Fibroblast of upper back skin (primary cell): Measurements from ENCODE around the gene CCDC12.

ENCODE experiments used
- DNase-seq: peaks from one replicate; pipeline ENCODE4 v3.0.0-alpha.2; 2013

CCDC12 gene

DNA sequence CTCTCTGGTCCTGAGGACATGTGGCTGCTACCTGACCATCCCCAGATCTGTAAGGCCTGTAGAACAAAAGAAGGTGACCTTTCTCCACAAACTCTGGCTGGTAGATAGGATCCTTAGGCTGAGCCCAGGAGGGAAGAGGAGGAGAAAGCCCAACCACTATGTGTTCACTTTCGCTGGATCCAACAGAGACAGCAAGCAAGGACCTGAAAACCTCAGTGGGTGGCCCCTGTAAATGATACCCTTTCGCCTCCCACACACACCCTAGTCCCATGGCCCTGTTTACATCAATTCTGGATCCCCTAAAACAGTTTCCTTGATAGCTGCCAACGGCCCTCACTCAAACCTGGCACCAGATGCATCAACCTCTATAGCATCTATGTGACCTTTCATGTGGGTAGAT lies 22.4 kb downstream of the CCDC12 start:
- no peak for DNase-seq

DNA sequence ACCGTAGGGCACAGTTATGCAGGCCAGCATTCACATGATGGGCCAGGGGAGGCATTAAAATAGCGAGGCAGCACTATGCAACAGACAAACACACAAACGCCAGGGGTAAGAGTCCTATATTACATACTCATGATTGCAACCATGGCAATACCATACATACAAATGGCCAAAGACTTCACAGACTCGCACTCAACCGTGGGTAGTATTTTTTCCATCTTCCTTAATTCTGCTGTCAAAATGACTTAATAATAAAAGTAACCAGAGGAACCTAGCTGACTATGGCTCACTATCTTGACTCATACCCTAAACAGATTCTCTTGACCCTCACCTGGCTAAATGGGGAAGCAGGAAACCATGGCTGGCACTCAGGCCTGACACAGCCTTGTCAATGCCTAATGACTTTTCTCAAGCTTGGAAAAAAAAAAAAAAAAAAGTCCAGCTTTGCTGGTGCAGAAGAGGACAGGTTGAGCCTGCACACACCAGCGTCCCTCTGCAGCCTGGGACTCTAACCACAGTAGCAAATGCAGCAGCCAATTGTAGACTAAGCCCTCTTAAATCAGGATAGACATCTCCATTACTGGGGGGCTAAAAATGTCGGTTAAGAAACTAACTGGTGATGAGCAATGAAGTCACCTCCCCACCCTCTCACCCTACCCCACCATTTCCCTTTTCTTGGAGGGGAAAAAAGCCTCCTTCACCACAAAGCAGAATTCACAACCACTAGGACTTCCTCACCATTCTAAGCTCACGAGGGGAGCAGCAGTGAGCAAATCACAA lies 23.1 kb downstream of the CCDC12 start:
- no peak for DNase-seq

GRCh38 chr3:46952813-46953212 lies 23.7 kb downstream of the CCDC12 start:
- DNase-seq = no peak

- DNase-seq = no peak
Measured at GRCh38 chr3:46950650-46951241, 25.8 kb downstream of the CCDC12 start.

DNA sequence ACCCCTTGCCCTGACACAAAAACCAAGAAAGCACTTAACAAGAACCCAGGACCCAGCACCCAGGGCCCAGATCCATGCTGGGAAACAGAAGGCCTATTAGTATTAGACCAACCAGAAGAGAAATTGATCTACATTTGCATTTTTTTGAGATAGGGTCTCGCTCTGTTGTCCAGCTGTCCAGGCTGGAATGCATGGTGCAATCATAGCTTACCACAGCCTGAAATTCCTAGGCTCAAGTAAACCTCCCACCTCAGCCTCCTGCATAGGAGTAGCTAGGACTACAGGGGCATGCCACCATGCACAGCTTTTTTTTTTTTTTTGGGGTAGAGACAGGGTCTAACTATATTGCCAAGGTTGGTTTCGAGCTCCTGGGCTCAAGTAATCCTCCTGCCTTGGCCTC lies 26.4 kb downstream of the CCDC12 start:
- no peak for DNase-seq

GRCh38 chr3:46948830-46949671 lies 27.5 kb downstream of the CCDC12 start:
- no peak for DNase-seq

DNA sequence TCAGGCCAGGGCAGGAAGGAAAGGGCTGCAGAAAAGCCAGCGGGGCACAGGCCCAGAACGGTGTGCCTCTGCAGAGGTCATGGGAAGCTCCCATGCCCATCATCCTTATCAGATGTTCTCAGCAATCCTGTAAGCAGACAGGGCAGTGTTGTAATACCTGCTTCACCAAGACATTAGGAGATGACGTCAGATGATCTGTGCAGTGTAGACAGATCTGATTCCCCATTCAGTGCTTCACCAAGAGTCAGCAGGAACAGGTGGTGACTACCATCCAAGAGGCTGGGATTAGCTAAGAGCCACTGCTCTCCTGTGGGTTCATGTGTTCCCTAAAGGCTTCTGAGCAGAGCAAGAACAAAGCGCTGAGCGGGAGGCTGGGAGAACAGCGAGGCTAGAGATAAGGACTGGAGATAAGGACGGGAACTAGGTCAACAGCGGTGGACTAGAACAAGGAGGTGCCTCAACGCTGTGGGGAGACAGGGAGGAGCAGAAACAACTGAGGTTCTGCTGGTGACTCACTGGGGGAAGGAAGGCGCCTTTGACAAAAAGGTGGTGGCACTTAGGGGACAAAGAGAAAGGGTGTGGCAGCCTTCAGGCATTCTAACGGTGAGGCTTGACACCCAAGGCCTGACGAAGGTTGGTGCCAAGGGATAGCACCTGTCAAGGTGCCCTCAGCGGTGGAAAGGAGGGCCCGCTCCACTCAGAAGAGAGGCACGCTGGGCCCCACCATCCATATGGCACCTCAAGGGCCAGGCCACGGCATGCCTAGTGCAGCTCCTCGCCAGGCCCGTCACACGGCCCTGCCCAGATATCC lies 28.4 kb downstream of the CCDC12 start:
- DNase-seq = no peak

DNA sequence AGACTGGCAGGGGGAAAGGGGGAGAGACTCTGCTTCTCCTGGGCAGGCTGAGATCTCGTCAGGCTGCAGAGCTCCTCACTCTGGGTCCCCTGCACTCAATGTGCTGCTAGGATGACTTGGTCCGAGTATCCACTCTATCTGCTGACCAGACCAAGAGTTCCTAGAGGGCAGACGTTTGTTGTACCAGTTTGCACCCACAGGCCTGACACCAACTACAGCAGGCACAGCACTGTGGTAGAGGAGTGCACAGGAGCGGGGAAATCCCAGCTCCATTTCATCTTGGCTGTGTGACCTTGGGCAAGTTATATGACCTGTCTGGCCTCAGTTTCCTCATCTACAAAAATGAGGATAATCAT lies 29.0 kb downstream of the CCDC12 start:
- no peak for DNase-seq

DNA sequence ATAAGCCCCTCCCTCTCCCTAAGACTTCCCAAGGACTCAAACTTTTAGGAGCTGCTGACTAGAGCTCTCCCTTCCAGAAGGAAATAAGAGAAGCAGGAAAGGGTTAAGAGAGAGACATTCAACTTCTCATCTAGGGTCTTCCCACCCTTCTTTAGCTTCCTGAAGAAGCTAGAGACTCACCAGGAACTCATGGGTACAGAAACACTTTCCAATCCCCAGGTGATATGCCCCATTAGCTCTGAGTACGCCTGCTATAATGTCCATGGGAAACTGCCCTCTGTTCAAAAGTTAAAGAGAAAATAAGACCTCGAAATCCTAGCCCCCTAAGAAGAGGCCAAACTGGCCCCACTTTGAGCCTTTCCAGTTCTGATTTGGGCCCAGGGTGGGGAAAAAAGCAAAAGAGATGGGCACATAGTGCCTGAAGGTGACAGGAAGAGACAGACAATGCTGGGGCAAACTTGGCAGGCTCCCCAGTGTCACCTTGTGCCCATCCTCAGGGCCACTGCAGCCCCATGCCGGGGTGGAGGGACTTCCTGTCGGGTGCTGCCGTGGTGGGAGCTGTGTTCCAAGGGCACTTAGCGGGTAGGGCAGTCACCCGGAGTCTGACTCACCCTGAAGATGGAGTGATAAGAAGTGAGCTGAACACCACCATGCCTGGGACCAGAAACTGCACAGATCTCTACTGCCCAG lies 29.5 kb downstream of the CCDC12 start:
- DNase-seq = no peak

DNA sequence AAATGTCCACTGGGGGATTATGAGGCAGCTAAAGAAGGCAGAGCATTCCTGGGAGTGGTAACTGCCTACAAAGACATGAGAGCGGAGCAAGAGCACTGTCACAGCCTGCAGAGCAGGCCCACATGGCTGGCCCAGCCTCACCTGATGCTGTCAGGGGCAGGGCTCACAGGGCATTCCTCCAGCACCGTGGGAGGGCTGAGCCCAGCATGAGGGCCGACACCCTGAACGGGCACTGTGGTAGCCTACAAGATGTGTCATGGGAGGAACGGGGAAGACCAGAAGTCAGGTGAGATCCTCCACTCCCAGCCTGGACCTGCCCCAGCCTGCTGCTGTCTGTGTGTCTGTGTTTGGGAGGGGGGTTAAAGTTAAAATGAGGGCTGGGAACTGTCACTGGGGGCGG lies 30.1 kb downstream of the CCDC12 start:
- no peak for DNase-seq

DNA sequence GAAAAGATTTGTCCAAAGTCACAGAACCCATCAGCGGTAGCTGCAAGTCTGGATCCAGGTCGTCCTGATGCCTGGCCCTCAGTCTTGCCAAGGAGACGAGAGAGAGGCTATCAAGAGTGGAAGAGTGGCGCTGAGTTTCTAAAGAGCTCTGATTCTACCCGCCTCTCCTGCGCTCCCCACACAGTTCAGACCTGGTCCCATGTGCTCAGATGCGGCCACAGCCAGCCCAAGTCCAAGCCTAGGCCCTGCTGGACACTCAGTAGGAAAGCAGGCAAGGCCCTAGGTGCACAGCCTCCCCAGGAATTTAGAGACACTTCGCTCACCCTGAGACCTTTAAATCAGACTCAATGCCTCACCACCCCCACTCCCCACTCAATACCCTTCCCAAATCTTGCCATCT lies 32.4 kb downstream of the CCDC12 start:
- DNase-seq = no peak

DNA sequence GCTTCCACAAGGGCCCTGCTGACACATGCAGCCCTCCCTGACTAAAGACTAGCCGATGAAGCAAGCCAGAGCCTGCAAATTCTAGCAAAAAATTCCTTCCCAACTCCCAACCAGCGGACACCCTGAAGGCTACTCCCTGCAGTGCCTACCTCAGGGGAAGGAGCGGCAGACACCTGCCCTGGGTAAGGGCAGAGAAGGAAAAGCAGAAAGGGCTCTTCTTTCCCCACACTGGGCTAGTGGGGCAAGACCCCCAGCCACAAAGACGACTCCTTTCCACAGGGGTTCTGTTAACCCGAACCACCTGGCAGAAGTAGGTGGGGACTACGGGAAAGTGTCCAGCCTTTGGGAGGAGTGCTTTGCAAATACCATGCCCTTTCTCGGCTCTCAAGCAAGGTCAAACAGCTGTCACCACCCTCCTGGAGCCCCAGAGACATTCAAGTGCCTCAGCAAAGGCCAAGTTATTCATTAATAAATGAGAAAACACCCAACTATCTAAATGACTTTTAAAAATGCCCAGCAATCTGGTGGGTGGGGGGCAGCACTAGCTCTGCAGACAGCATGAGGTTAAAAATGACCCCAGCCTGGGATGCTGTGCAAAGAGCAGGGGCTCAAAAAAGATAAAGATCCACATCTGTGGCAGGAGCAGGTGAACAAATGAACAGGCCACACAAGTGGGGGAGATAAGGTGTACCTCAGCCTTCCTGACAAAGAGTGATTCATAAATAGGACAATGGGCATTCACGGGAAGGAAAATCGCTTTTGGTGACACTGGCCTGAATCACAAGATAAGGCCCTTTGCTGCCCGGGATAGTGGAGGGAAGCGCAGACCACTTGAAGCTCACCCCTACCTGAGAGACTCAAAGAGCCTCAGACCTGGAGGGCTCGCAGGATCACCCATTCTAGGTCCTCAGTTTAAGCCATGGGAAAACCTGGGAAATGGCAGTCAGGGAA lies 33.0 kb downstream of the CCDC12 start:
- DNase-seq = no peak

GRCh38 chr3:46942481-46943236 lies 33.9 kb downstream of the CCDC12 start:
- DNase-seq = no peak

DNA sequence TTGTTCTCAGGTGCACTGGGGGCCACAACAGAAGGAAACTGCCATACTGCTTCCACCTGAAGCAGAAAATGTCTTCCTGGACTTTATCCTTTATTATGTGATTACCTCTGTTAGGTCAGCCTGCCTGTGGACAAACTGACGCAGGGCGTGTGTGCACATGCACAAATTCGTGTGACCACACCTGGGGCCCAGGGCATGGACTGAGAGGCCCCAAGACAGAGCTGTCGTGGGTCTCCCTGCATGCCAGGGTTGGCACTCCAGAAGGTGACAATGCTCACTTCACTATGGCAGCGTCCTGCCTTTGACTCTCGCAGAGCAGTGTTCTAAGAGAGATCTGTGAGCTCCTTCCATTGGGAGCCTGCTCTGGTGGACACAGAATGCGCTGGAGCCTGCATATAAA lies 34.5 kb downstream of the CCDC12 start:
- DNase-seq = no peak

- DNase-seq = no peak
Measured at GRCh38 chr3:46939578-46940445, 36.7 kb downstream of the CCDC12 start.

DNA sequence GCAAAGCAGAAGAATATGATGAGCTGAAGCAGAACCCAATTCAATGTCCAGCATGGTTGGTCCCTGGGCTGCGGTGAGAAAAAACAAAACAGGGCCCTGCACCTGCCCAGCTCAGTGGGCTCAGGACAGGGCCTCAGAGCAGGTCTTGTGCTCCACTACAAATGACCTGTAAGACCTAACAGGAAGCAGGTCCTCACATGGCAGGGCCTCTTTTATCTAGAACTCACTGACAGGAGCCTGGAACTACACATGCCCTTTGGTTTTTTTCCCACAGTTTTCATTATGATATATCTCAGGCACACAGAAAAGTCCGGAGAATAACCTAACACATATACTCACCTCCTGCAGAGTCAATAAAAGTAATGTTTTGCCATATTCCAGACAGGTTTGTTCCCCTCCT lies 38.4 kb downstream of the CCDC12 start:
- DNase-seq = no peak

DNA sequence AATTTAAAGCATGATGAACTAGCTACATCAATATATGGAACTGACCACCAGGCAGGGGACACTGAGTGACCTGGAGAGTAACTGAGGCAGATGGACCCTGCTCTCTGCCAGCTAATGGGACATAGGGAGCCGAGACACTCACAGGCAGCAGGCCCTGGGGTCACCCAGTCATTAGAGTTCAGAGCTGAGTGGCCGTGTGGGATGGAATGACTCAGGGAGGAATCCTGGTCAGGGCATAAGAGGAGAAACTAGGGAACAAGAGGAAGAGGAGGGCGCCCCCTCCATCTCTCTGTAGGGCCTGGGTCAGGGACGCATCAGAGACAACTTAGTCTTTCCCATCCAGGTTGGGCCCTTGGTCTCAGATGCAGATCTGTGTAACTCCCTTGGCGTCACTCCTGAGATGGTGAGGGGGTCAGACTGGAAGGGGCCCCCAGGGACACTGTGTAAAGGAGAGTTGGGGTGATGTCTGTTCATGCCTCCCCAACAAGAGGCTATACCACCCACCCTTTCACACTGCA lies 39.8 kb downstream of the CCDC12 start:
- DNase-seq = no peak

GRCh38 chr3:46935989-46936558 lies 40.5 kb downstream of the CCDC12 start:
- no peak for DNase-seq
